HG03442 (cell line): Measurements from ENCODE around the gene AGK.

Experiments
- ATAC-seq: cut with Tn5 transposase; IDR thresholded peaks from one replicate; pipeline ENCODE4 v1.9.1; 2021; ENCODE audit warnings: mild to moderate bottlenecking, moderate library complexity; ENCODE audit not compliant: unreplicated experiment

The AGK gene

DNA sequence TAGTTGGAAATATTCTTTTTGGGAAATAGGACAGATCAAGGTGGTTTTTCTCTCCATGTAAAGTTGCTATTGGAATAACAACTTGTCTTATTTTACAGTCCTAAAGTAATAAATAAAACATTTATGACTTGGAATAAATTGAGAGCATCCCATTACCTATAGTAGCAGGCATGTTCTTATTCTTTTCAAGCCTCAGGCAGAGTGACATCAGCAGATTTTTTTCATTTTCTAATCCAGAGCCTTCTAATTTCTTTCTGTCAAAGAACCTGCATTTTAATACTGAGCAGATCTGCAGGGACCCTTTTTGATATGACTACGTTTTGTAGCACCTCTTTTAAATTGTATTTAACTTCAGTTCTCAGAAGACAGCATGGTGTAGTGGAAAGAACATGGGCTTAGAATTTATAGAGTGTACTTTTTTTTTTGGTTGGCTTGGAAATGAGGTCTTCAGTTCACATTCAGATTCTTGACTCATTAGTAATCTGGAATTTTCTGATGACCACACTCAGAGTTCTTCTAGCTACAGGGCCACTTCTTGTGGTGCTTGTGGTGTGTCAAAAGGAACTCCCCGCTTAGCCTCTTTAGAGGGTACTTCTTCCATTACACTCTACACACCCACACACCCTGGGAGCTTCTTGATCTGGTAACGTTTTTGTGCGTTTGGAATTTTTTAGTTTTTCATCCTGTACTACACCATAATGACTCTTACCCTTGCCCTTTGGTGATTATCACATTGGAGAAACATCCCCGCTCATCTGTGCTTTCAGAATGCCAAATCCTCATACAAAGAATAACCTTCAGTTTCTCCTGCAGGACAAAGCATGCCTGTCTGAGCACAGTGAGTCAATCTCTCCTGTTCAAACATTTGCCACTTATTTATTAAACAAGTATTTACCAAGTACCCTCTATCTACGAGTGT, 34.6 kb downstream of the AGK start:
- peak; percentile 92 for ATAC-seq

DNA sequence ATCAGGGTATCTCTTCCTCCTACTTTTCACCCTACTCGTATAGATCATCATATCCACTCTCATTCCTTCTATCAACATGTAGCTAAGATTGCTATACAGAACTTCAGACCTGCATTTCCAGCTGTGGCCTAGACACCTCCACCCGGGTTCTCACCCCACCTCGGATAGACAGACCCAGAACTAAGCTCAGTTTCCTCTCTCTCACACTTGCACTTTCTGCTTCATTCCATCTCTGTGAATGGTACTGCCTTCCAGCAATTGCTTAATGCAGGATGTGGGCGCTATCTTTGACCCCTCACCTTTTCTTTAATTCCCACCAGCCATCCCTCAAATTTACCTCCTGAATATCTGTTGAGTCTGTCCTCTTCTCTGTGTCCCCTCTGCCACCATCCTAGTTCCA, 35.7 kb downstream of the AGK start:
- ATAC-seq, result no peak

DNA sequence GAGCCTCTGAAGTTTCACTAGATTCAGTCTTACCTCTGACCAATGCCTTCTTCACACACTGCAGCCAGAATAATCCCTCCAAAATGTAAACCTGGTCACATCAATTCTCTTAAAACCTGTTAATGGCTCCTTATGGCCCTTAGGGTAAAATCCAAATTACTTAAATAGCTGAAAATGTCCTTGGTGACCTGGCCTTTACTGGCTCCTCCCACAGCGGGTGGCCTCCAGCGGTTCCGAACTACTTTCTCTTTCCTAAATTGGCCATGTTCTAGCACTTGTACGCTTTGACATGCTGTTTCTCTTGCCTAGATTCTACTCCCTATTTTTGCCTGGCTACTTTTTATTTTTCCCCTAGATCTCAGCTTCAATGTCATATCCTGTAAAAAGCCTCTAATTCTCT, 36.1 kb downstream of the AGK start:
- ATAC-seq, result no peak

DNA sequence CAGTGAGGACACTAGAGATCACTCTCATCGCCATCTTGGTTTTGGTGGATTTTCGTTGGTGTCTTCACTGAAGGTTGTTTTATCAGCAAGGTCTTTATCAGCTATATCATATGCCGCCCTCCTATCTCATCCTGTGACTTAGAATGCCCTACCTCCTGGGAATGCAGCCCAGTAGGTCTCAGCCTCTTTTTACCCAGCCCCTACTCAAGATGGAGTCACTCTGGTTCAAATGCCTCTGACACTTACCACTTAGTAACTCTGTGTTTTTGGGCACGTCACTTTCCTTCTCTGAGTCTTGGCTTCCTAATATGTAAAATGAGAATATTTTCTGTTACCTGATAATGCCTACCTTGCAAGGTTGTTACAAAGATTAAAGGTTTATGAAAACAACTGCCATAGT, 37.7 kb downstream of the AGK start:
- no peak for ATAC-seq

DNA sequence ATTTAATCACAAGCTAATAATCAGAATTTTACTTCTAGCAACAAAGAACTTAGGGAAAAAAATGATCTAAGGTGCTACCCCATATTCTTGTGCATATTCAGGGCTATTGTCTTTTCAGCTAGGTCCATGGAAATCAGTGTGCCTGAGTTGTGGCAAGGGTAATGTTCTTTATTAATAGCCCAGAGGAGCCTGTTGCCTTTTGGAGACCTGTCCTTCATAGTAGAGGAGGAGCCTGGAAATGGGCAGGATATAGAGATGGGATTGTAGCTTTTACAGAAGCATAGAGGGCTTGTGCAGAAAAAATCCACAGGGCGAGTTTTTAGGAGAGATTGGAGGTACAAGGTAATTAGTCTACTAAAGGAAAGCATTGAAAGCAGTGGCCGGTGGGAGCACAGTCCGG, 38.9 kb downstream of the AGK start:
- ATAC-seq, result no peak

DNA sequence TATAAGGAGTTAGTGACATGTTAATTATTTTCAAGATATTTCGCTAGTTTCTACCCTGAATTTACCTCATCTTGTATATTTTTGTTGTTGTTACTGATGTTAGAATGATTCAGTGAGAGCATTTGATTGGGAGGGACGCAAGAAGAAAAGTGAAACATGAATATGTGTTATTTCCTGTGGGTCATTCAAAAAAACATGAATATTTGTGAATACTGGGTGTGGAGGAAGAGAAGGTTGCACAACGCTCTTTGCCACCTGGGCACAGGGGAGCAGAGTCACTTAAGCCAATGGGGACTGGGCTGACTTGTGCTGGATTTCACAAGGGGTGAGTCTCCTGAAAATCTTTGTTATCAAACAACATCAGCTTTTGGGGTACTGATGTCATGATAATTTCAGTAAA, 39.5 kb downstream of the AGK start:
- ATAC-seq, result no peak

DNA sequence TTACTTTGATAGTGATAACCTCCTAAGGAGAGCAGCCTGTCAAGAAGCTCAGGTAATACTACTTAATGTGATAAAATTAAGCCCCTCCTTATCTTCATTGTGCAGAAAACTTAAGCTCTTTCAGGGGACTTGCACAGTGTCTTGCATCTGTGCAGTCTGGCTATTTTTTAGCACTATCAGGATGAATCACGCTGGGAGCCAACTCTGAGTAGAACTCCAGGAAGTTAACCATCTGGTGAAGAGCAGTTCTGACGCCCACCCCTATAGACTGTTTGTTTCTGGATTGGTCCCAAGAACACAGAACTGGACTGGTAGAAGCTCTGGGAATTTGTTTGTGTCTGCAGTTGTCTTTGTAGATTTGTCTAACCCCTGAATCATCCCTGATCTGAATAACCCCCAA, 41.9 kb downstream of the AGK start:
- peak; percentile 88 for ATAC-seq

DNA sequence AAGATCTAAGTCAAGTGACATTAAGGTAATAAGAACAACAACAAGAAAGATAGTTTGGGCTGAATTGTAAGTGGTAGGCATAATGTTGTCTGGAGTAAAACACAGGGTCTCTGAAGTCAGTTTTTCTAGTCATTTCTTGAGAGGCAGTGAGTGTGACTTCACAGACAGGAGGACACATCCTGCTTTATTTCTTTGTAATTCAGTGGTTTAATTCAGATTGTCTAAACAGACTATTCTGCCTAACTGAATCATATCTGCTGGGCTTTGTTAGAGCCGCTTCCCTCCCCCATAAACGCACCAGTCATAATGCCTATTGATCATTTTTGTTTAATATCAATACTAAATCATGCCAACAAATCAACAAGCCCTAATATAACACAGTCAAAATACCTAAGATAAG, 46.8 kb downstream of the AGK start:
- ATAC-seq, result no peak

DNA sequence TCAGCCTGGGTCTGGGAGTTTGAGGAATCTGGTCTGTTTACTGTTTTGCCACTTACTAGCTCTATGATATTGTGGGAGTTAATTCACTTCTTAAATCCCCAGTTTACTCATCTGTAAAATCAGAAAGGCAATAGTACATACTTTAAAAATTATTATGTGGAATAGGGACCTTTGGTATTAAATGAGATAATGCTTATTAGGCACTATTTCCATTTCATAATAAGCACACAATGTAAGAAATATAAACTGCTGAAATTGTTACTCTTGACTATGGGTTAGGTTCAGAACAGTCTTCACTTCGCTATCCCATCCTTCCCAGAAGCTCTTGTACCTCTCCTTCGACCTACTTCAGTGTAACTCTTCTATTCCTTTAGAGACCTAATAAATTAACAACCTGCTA, 47.2 kb downstream of the AGK start:
- no peak for ATAC-seq

DNA sequence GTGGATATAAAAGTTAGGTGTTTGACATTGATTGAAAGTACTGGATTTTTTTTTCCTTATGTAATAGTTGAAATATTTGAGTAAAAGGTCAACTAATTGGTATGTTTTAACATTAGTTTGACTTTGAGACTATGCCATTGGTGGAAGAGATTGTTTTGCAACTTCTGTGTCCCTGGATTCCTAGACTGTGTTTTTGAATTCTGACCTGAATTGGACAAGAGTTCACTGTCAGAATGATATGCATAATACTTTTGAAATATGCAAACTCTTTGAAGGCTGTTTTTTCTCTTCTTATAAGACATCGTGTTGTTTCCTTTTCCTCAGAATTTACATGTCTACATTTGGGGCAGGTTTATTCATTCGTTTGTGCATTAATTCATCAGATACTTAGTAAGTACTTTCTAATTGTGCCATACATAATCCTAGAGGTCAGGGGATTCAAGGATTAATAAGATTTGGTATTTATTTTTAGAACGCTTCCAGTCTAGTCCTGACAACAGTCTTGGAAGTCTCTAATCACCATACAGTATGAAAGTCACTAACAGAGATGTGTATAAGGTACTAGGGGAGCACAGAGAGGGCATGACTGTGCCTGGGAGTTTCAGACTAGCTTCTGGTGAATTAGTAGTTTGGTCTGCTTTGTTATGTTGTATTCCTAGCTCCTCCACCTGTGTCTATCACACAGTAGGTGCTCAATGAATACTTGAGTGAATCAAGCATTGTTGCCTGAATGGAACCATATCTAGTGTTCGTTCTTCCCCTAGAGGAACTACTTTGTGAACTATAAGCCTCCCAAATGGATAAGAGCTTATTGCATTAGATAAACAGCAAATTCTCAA, 49.2 kb downstream of the AGK start:
- ATAC-seq, result no peak

DNA sequence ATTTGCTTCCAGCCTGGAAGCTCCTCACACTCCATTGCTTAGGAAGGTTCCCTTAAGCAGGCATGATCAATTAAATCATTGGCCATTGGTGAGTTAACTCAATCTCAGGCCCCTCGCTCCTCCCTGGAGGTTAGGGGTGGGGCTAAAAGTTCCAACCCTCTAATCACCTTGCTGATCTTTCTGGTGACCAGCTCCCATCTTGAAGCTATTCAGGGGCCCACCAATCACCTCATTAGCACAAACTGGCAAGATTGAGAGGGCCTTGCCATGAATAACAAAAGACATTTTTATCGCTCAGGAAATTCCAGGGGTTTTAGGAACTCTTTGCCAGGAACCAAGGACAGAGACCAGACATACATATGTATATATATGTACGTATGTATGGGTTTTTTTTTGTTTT, 58.4 kb downstream of the AGK start:
- ATAC-seq, result no peak

DNA sequence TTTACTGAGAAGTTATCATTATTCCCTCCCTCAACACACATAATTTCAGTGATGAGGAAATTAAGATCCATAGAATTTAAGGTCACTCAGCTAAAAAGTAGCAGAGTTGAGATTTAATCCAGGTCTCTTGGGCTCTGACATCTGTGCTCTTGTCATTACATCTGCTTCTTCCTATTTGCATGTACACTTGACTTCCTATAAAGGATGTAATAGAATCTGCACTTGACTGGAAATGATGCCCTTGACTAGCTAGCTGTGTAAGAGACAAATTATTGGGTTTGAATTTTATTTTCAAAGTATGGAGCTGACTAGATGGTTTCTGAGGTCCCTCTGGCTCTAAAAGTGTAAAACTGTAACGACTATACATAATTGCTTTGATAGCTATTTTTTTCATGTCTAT, 59.5 kb downstream of the AGK start:
- no peak for ATAC-seq

DNA sequence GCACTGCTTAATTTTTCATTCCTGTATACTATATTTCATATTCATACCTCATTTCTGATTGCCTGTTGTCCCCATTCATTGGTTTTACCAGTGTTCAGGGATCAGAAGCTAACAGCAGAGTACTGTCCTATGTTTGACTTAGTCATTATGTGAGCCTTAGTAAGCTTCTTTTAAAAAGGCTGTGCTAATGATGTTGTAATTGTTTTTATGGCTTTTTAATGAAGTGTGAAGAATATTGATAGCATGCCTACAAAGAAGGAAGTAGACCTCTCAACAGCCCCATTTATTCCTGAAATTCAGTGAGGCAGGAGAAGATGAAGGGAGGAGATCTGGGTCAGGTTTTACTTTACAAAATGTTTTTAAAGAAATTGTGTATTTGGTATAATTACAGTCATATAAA, 61.7 kb downstream of the AGK start:
- no peak for ATAC-seq

DNA sequence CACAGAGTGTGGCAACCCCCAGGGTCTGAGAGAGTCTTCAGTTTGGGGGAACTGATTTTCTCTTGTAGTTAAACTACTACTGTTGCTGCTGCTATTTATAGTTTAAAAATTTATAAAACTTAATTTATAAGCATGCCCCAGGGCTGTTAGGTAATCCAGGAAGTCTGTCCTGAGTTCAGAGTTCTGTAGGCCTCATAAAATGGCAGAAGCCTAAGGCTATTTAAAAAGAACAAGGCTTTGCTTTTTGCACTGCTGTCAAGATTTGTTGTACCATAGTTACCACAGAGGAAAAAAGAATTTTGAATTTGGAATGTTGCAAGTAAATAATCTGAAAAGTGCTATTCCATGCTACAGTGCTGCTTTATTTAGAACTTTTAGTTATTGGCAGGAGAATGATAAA, 66.1 kb downstream of the AGK start:
- no peak for ATAC-seq

DNA sequence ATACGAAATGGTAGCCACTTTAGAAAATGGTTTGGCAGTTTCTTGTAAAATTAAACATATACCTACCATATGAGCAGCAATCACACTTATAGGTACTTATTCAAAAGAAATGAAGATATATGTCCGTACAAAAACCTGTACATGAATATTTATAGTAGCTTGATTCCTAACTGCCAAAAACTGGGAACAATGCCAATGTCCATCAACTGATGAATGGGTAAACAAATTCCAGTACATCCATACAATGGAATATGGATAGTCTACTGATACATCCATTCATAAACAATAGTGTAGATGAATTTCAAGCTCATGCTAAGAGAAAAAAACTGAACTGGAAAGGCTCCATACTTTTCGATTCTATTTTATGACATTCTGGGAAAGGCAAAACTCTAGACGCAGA, 68.5 kb downstream of the AGK start:
- no peak for ATAC-seq

DNA sequence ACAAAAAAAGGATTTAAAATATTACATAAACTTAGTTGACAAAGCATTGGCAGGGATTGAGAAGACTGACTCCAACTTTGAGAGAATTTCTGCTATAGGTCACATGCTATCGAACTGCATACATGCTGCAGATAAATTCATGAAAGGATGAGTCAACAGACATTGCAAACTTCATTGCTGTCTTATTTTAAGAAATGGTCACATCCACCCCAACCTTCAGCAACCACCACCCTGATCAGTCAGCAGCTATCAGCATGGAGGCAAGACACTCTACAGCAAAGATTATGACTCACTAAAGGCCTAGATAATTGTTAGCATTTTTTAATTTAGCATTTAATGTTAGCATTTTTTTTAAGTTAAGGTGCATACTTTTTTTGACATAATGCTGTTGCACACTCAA, 73.6 kb downstream of the AGK start:
- no peak for ATAC-seq

DNA sequence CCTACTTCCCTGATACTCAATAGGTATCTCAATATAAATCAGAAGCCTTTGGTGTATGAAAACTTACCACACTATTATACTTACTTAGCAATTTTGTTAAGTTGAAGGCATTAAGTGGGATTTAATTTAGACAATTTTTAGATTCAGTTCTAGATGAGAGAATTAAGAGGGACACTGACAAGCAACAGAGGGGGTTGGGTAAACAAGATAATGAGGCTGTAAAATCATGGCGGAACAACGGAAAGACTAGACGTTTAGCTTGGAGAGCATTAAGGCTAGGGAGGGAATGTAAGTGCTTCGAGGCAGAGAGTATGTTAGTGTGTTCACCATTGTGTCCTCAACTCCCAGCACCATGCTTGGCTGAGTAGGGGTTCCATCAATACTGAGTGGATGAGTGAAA, 79.4 kb downstream of the AGK start:
- no peak for ATAC-seq

DNA sequence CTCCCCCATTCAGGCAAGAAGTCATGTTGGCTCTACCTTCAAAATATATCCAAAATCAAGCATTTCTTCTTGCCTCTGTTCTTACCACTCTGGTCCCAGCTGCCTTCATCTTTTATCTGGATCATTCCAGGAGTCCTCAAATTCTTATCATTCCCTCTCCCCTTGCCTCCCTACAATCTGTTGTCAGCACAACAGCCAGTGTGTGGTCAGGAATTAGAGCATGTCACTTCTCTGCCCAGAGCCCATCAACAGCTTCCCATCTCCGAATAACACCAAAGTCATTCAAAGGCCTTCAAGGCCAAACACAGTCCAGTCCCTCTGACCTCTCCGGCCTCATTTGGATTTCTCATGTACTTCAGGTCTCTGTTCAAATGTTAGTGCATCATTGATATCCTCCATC, 80.3 kb downstream of the AGK start:
- no peak for ATAC-seq

DNA sequence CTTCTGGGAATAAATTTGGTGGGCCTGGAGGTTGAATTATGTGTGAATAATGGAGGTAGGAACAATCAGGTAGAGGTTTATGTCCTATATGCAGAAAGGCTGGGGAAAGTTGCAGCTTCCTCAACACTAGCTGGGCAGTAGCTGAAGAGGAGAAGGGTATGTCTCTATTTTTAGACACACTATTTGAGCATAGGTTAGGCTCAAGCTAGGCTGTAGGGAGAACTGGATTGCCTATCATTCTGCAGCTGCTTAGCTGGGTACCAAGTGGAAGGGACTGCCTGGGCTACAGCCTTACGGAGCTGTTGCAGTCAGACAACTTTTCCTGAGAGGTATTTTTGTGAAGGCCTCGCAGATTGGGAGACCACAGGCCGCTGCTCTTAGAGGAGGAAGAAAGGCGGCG, 82.9 kb downstream of the AGK start:
- ATAC-seq, result no peak

DNA sequence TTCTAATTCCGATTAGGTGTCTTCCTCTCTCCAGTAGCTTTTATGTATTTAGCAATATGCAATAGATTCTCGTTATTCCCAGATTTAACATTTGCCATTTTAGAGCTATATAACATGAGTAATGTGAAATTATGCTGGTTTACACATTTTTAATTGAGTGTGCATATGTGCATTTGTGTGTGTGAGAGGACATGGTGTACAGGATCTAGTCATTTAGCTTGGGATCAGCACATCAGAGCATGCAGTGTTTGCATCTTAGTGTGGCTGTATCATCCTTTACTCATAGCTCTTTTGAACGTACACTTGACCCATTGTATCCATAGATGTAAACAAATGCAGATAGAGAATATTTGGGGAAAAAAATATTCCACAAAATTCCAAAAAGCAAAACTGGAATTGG, 84.8 kb downstream of the AGK start:
- no peak for ATAC-seq

DNA sequence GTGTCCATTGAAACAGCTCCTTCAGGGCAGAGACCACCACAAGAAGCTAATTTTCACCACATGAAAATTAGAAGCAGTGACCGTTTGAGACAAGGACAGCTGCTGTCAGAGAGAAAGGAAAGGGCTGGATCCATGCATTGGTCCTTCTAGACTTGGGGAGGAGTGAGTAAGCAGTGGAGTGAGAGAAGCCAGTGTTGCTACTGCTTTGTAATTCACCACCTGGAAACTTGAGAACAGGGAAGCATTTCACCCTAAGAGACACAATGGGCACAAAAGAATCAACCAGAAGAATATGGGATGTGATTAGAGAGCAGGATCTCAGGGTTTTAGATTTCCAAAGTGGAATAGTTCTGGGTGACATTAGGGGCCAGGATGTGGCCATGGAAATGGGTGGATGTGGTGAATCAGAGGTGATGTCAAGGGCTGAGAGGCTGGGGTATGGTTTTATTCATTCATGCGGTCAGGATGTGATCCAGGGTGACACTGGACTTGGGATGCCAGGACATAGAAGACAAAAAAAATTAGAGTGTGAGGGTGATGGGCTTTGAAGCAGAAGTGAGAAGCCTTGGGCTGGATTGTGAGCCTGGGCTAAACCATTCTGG, 89.1 kb downstream of the AGK start:
- no peak for ATAC-seq

DNA sequence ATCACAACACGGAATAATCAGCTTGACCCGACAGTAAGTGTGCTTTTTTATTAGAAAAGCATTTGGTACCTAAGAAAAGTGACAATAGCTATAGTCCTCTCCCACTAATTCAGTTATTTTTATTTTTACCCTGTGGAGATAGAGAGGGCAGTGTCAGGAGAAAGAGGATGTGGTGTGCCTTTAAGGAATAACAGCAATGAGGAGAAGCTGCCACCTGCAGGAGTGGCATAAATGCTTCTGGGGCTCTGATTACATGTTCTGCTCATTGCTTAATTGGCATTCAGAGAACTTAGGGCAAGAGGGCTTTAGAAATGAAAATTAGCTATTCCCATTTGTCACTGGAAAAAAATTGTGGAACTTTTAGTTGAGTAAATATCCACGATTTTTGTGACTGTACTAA, 90.7 kb downstream of the AGK start:
- ATAC-seq, result no peak
